GM20431 (cell line): ENCODE data around the gene ARHGEF19.
"Not testable (repeated sequence)": the region's sequence is repeated elsewhere in the genome, so short reads cannot be mapped to it uniquely, and the experiment has no call there.

Experiments
- in situ Hi-C: fragments of 300-500 bp; cut with MseI, MboI; formaldehyde crosslinking; loops from one replicate; pipeline ENCODE4 v1.15.0; 2020; ENCODE audit warnings: low sequenced_read_pairs; ENCODE audit not compliant: unreplicated experiment

ARHGEF19 gene

DNA sequence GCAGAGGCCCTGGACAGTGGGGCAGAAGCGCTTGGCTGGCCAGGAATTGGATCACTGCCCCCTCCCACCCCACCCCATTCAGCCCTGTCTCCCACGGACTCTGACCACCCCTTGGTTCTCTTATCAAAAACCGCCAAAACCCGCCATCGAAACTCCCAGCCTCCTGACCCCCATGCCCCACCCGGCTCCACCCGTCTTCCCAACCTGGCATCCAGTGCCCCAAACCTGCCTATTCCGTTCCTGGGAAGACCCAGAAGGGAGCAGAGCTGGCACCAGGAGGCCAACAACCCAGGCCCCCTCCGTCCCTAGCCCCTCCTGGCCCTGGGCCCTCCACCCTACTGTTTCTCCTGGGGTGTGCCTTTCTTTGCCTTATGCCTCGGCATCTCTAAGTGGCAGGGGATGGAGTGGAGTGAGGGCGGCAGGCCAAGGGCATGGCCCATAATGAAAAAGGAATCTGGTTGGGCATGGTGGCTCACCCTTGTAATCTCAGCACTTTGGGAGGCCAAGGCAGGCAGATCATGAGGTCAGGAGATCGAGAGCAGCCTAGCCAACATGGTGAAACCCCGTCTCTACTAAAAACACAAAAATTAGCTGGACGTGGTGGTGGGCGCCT, 40.1 kb downstream of the ARHGEF19 start:
- in situ Hi-C loops = no loop called here

DNA sequence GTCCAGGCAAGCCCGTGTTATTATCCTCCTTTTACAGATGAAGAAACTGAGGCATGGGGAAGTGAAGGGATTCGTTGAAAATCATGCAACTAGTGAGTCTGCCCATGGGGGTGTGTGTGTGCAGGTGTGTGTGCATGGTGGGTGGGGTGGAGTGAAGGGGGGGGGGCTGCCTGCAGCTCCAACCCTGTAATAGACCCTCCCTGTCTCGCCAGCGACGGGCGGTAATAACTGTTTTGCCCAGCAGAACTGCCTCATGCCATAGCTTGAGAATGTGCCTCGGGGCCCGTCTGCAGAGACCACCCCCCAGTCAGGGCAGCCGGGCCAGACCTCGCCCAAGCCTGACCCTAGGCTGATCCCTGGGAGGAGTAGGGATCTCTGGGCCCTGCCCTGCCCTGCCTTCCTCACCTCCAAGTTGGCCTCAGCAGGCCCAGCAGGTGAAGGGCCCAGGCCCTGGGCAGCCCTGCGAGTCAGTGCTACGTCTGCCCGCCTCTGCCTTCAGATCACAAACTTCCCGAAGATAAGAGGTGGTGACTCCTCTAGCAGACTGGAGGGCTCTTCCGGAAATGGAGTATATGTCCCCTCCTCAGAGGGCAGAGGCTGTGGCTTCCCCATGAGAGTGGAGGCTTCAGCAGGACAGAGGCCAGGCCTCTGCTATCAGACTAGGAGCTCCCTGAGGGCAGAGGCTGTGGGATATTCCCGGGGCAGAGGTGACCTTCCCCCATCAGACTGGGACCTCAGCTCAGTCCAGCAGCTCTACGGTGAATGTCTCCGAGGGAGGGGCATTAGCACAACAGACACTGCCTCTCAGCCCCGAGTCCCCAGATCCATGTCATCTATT, 40.9 kb downstream of the ARHGEF19 start:
- in situ Hi-C loops = no loop called here

DNA sequence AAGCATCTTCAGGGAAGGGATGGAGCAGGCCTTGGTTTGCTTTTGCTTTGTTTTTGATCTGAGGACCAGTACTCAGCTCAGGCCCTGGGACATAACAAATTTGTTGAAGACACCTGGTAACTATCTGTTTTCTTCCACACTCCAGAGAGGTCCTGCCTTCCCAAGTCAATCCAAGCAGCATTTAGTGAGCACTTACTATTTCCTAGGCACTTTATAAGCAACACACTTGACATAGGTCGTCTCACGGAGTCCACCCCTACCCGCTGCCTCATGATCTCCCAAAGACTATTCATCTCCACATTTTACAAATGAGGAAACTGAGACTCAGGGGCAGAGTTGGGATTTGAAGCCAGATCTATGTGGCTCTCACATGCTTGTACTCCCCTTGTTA, 42.2 kb downstream of the ARHGEF19 start:
- in situ Hi-C loops = no loop called here

DNA sequence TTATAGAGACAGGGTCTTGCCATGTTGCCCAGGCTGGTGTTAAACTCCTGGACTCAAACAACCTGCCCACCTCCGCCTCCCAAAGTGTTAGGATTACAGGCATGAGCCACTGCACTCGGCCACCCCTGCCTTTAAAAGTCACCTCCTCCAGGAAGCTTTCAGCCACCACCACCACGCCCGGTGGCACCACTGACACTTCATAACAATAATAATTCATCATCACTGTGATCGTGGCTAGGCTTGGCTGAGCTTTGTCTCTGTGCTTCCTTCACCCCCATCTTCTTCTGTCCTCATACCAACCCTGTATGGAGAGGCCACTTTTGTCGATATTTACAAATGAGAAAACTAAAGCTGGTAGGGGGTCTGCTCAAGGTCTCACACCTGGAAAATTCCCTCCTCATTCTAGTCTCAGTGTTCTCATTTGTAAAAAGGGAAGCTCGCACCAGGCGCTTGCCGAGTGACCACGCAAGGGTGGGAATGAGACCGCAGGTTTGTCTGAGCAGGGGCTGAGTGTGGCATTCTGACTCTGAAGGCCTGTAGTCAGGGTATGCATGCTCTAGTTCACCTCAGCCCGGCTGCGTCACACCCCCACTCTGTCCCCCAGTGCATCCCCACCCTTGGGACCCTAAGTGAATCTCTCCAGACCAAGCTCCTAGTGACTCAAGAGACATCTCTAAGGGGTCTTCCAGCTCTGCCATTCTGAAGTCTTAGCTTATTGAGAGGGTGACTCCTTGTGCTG, 43.7 kb downstream of the ARHGEF19 start:
- in situ Hi-C loops = no loop called here

DNA sequence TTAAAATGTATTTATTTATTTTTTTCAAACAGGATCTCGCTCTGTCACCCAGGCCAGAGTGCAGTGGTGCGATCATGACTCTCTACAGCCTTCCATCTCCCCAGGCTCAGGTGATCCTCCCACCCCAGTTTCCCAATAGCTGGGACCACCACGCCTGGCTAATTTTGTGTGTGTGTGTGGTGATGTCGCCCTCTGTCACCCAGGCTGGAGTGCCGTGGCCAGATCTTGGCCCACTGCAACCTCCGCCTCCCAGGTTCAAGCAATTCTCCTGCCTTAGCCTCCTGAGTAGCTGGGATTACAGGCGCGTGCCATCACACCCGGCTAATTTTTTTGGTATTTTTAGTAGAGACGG, 44.3 kb downstream of the ARHGEF19 start:
- in situ Hi-C loops = not testable (repeated sequence)

DNA sequence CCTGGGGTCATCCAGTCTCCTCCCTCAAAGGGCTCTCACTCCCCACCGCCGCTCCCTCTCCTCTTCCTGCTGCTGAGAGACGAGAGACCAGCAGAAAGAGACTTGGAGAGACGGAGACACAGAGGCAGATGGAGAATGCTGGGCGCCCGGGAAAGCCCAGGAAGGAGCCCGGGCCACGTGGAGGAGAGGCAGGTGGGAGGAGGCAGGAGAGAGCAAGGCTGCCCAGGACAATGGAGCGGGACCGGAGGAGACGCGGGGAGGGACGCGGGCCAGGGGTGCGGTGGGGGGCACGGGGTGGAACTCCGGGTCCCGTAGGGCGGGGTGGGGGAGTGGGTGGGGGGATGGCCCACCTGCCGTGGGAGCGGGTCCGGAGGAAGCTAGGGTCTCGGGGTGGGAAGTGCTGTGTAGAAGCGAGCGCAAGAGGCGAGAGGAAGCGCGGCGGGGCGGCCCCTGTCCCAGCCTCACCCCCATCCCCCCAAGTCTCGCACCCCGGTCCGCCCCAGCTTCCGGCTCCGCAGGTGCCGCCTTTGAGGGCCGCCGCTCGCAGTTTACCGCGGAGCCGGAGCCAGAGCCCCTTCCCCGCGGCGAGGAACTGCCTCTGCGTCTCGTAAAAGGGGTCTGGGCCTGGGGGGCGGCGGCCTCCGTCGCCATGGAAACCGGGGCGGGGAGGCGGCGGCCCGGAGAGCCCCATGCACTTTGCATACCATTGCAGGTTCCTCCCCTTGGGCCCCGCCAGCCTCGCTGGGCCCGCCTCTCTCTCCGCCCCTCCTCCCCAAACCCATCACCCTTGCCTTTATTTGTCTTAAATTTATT, 44.9 kb downstream of the ARHGEF19 start:
- in situ Hi-C loops = no loop called here

DNA sequence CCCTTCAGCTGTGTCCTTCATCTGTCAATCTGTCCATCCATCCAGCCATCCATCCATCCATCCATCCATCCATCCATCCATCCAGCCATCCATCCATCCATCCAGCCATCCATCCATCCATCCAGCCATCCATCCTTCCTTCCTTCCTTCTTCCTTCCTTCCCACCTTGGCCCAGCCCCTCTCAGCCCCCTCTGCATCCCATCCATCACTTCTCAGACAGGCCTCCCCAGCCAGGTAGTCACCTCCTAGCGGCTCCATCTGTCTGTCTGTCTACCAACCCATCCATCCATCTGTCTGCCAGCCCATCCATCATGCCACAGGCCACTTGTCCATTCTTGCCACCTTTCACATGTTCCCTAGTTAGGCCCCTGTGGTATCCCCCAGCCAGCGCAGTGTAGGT, 46.3 kb downstream of the ARHGEF19 start:
- in situ Hi-C loops = no loop called here

DNA sequence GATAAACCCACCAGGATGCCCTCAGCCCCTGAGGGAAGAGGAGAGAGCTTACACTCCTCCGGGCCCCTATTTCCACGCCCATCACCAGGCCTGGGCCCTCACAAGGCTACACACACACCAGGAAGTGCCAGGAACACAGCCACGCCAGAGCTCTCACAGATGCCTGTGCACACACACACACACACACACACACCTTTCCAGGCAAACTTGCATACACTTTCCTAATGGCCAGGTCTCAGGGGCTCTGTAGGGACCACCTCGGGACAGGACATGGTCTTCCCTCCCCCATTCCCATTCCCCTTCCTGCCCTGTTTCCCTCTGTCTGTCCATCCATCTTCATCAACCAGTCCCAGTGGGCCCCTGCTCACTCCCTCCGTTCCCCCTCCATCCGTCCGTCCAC, 46.9 kb downstream of the ARHGEF19 start:
- in situ Hi-C loops = no loop called here

DNA sequence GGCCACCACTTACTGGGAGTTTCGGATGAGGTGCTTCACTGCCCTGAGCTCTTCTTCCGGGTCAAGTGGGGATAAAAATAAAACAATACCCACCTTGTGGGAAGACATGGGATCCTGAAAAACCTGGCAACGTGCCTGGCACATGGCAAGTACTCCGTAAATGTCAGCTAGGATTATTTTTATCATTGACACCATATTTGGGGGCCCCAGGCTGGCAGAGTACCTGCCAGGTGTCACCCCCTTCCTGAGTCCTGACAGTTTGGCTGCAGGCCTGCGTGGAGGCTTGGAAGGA, 47.4 kb downstream of the ARHGEF19 start:
- in situ Hi-C loops = no loop called here

DNA sequence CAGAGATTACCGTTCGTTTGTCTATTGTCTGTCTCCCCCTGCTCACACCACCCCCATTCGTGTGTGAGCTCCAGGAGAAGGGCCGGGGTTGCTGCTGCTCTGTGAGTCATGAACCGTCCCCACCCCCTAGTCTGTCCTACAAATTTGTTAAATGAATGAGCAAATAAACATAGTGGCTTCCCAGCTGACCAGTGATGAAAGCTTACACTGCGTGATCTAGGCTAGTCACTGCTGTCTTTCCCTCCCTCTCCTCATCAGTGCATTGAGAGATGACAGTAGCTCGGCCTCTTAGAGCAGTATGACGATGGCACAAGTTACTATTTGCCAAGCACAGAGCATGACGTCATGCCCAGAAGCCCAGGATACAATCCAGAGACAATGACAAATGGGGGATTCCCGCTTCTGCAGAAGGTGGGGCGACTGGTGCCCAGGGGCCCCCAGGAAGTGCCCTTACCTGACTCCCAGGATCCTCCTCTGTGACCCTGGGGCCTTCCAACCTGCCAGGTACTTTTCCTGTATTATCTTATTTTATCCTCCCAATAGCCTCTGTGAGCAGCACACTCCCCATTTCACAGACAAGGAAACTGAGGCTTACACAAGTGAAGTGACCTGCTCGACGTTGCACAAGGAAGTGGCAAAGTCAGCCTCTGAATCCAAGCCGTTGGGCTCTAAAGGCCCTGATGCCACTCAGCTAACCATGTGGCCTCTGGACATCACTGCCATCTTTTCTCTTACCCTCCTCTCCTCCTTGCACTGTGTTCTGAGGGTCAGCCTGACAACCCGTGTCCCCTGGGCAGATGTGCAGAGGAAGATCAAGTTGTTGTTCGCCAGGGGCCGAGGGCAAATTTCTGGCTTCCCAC, 48.0 kb downstream of the ARHGEF19 start:
- in situ Hi-C loops = no loop called here

DNA sequence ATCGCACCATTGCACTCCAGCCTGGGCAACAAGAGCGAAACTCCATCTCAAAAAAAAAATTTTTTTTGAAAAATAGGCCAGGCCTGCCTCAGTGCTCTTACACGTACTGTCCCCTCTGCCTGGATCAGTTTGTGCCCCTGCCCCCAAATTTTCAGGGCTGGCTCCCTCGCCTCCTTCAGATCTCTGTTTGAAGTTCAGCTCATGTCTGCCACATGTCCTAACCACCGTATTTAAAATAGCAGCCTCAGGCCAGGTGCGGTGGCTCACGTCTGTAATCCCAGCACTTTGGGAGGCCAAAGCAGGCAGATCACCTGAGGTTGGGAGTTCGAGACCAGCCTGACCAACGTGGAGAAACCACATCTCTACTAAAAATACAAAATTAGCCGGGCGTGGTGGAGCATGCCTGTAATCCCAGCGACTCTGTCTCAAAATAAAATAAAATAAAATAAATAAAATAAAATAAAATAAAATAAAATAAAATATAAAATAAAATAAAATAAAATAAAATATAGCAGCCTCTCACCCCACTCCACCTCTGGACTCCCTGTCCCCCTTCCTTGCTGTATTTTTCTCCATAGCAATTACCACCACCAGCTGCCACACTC, 48.7 kb downstream of the ARHGEF19 start:
- in situ Hi-C loops = not testable (repeated sequence)

DNA sequence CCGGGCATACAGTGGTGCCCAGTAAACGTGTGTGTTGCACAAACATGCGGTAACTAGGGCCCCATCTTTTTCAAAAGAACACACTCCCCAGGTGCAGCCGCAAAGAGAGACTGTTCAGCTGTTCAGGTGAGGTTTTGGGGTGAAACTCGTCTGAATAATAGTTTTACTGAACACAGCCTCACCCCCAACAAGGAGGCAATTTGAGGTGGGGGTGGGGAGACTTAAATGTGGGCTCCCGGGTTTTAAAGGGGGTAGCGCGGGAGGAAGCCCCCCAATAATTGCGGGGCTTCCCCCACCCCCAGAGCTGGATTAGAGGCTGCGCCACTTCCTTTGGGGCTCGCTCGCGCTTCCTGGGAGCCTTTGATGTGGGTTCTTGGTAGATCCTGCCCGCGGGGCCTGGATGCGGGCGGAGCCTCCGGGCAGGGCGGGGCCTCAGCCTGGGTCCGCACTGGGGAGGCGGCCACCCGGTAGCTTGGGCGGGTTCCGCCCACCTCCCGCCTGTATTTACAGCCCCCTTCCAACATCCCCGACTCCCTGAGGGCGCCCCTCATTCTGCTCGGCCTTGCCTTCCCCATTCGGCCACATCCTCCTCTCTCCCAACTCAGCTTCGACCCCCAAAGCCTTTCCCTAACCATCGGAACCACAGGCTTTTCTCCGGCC, 50.2 kb downstream of the ARHGEF19 start:
- in situ Hi-C loops = no loop called here

DNA sequence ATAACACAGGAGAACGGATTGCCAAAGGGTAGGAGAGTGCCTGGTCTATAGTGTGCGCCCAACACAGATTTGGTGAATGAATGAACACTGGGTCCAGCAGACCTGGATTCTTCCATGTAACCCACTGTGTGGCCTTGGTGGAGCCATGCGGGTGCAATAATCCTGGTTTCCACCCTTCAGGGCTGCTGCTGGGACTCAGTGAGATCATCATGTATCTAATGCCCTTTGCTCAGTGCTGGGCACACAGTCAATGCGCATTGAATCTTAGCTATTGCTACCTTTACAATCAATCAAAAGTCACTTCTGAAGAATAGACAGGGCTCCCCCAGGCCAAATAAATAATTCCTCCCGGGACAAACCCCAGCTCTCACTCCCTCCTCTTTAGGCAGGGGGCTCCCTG, 50.7 kb downstream of the ARHGEF19 start:
- in situ Hi-C loops = no loop called here

DNA sequence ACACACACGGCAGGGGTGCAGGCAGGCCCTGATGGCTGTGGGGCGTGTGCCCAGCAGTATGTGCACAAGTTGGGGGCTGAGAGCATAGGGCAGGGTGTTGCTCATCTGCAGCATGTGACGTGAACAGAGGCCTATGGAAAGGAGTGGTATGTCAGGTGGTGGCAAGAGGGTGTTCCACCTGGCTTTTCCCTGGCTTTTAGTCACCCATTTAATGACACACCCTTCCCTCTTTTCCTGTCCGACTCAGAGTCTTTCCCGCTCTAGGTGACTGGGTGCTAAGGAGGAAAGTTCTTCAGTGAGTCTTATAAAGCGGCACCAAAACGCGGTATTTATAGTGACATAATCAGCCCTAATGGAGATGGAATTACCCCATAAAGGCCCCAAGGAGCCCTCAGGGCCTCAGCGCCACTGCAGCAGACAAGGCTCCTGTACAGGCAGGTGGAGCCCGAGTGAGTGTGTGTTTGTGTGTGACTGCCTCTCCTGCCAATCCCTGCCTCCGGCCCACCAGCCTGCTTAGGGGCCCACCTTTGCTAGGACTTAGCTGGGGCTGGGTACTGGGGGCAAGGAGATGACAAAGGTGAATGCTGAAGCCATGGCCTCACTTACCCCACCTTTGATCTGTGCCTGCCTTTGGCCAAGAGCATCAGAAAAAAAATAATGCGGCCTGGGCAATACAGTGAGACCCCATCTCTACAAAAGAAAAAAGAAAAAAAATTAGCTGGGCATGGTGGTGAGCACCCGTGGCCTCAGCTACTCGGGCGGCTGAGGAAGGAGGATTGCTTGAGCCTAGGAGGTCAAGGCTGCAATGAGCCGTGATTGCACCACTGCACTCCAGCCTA, 53.2 kb downstream of the ARHGEF19 start:
- in situ Hi-C loops = no loop called here

DNA sequence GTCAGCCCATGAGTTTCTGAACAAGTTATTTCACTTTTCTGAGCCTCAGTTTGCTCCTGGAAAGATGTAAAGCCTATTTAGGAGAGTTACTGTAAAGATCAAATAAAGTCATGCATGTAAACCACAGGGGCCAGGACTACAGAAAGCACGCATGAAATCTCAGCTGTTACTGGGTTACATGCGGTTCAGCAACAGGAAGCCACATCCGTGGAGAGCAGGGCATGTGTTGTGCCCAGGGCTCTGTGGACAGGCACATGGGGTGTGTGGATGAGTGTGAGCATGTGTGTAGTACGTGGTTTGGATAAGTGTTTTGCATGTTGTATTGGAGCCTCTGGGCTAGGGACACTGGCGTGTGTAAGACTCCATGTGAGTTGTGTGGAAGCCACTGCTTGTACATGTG, 54.4 kb downstream of the ARHGEF19 start:
- in situ Hi-C loops = no loop called here

DNA sequence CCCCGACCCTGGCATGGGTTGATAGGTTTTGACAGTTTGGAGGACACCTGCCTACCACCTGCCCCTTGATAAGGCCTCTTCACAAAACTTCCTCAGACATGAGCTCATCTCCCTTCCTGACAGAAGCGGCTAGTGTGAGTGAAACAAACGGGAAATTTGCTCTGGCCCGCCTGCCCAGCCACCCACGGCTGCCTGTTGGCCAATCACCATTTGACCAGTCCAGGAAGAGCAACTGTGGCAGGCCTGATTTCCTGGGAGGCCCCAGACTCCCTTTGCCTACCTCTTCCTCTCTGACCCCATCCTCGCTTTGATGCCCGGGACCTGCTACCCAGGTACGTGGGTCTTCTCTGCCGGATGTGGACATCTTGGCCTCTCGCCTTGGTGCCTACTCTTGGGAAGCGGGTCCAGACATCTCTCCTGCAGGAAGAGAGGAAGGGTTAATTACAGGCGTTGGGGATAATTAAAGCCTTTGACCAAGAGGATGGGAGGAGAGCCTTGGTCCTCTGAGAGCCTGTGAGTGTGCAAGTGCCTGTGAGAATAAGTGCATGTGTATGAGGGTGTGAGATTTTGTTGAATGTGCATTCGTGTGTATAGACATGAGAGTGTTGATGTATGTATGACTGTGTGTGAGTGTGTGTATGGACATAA, 55.5 kb downstream of the ARHGEF19 start:
- in situ Hi-C loops = no loop called here

DNA sequence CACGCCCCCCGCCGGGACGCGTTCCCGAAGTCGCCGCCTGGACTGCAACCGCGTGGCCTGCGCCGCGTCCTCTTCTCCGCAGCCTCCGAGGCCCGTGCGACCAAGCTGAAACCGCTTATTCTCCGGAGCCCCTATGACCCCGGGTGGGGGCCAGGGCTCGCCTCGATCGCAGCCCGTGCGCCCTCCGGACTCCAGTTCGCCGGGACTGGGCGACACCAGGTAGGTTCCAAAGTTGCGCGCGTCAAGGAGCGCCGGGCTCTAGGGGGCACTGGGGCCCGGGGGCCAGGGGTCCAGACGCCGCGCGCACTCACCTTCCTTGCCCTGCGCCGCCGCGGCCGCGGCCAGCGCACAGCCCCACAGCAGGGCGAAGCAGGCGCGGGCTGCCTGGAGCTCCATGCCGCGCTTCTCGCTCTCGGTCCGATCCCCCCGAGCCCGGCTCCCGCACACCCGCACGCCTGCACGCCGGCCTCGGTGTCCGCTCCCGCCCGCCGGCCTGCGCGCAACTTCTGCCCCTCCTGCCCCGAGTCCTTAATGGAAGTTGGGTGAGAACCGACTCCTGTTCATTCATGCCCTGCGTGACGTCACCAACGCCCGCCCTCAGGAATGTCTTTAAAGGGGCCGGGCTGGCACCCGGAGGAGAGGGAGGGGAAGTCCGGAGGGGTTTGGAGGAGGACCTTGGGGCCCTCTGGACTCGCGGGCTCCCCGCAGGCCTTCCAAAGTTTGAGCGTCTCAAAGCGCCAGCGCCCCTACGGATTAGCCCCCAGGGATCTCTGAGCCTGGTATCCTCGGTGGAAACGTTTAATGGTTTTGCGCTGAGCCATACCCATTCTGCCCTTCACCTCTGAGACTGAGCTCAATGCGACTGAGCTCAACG, 56.7 kb downstream of the ARHGEF19 start, which contains the start of gene EPHA2:
TSS of gene EPHA2 (minus strand) at position 533 of the 874 bp plus-strand sequence. CDS start at position 396, 137 bp downstream.
- in situ Hi-C loops = no loop called here
